Measurements from ENCODE around the gene HOXA9. TPM values are rescaled to one million over a fixed set of nuclear protein-coding genes. Genes with fewer than 3 reads are reported as not detected.

Gene HOXA9
- total and polyA plus RNA-seq, 2 experiments from 2014 or later, result not detected

GRCh38 chr7:27145914-27146412, 19.4 kb downstream of the HOXA9 start:
- Histone ChIP-seq H3K27me3 (peaks cover 100% of the 10 kb centered on the region), H3K4me1 (ENCODE audit: low read depth) (no peaks in the 10 kb centered on the region), H3K27ac (no peak overlapping the region), H3K9me3 (ENCODE audit: low read depth) (no peaks in the 10 kb centered on the region), H3K4me3 (no peak overlapping the region), H3K36me3 (no peaks in the 10 kb centered on the region)
- no peak for TF ChIP-seq CTCF (IDR thresholded peaks at IDR 0.05; ENCODE audit: low read depth, low read length)
- DNase-seq (ENCODE audit: low read depth in 1 of 2, low spot score in 1 of 2), result no peak

GRCh38 chr7:27145165-27145913, 20.0 kb downstream of the HOXA9 start:
- DNase-seq (ENCODE audit: low read depth in 1 of 2, low spot score in 1 of 2), result no peak
- no peak for TF ChIP-seq CTCF (IDR thresholded peaks at IDR 0.05; ENCODE audit: low read depth, low read length)
- Histone ChIP-seq H3K36me3 (no peaks in the 10 kb centered on the region), H3K27me3 (peaks cover 100% of the 10 kb centered on the region), H3K27ac (no peak overlapping the region), H3K9me3 (ENCODE audit: low read depth) (no peaks in the 10 kb centered on the region), H3K4me3 (no peak overlapping the region), H3K4me1 (ENCODE audit: low read depth) (no peaks in the 10 kb centered on the region)

GRCh38 chr7:27144781-27145164, 20.6 kb downstream of the HOXA9 start:
- Histone ChIP-seq H3K36me3 (no peaks in the 10 kb centered on the region), H3K4me1 (ENCODE audit: low read depth) (no peaks in the 10 kb centered on the region), H3K27me3 (peaks cover 100% of the 10 kb centered on the region), H3K4me3 (no peak overlapping the region), H3K9me3 (ENCODE audit: low read depth) (no peaks in the 10 kb centered on the region), H3K27ac (no peak overlapping the region)
- no peak for DNase-seq (ENCODE audit: low read depth in 1 of 2, low spot score in 1 of 2)
- TF ChIP-seq CTCF (IDR thresholded peaks at IDR 0.05; ENCODE audit: low read depth, low read length), result no peak

- DNase-seq (ENCODE audit: low read depth in 1 of 2, low spot score in 1 of 2), result no peak
- H3K9me3 ChIP-seq (ENCODE audit: low read depth), result no peaks in the 10 kb centered on the region
- no peaks in the 10 kb centered on the region for H3K36me3 ChIP-seq
- peaks cover 100% of the 10 kb centered on the region for H3K27me3 ChIP-seq
- peaks cover 4% of the 10 kb centered on the region for H3K4me1 ChIP-seq (ENCODE audit: low read depth)
- no peak overlapping the region for H3K27ac ChIP-seq
- H3K4me3 ChIP-seq, result no peak overlapping the region
- no peak for TF ChIP-seq CTCF (IDR thresholded peaks at IDR 0.05; ENCODE audit: low read depth, low read length)
Measured at GRCh38 chr7:27143950-27144780, 21.2 kb downstream of the HOXA9 start.

GRCh38 chr7:27143023-27143949, 22.1 kb downstream of the HOXA9 start, which contains the start of gene HOXA5:
Gene HOXA5, minus strand, starts transcription at chr7:27143681. Its CDS starts 74 bp downstream, at chr7:27143607.
- peaks cover 100% of the 10 kb centered on the region for H3K27me3 ChIP-seq
- peaks cover 4% of the 10 kb centered on the region for H3K4me1 ChIP-seq (ENCODE audit: low read depth)
- peak; percentile 42 for TF ChIP-seq CTCF (IDR thresholded peaks at IDR 0.05; ENCODE audit: low read depth, low read length)
- DNase-seq (ENCODE audit: low read depth in 1 of 2, low spot score in 1 of 2), result peak in 1 of 2 donors; percentile 40
- no peak within 1 kb of the TSS for H3K27ac ChIP-seq
- H3K4me3 ChIP-seq, result peak within 1 kb of the TSS; percentile 19
- no peaks in the 10 kb centered on the region for H3K9me3 ChIP-seq (ENCODE audit: low read depth)
- no peaks in the 10 kb centered on the region for H3K36me3 ChIP-seq
